GM10248 (cell line): Measurements from ENCODE around the gene PDE6G.

ENCODE experiments used
- CTCF ChIA-PET: fragments of 300-600 bp; sonication (Branson Sonifier 250); formaldehyde crosslinking; extraction: SDS; loops from one replicate; lab custom pipeline; 2021; ENCODE audit warnings: antibody characterized with exemption; lab: Yijun Ruan, JAX
- POLR2A ChIA-PET: fragments of 350-650 bp; sonication (Branson Sonifier 250); formaldehyde crosslinking; extraction: SDS; loops from one replicate; lab custom pipeline; 2020; ENCODE audit warnings: antibody characterized with exemption; lab: Yijun Ruan, JAX
- DNase-seq: peaks from one replicate; pipeline ENCODE4 v3.0.0; 2012; ENCODE audit errors: extremely low spot score
- CTCF ChIP-seq: IDR thresholded peaks from 2 replicates; pipeline ENCODE4 v1.5.1; 2012; ENCODE audit warnings: mild to moderate bottlenecking, low read depth; ENCODE audit errors: extremely low read depth, missing control alignments, control extremely low read depth

Gene PDE6G

GRCh38 chr17:81693509-81694210 is 37.3 kb upstream of the PDE6G start:
- ChIA-PET CTCF (interaction anchor here (1.5 kb wide), 1 partner anchor 9 kb away, joined by 4 read pairs; the partner anchor contains the start of gene MRPL12), POLR2A (interaction anchor here (1.0 kb wide), 1 partner anchor 16 kb away, joined by 3 read pairs; no protein-coding TSS in a partner anchor)
- TF ChIP-seq CTCF = no peak
- no peak for DNase-seq

- ChIA-PET POLR2A (no interaction called here), CTCF (interaction anchor here (0.7 kb wide), 1 partner anchor 11 kb away, joined by 3 read pairs; the partner anchor contains the start of gene MRPL12)
- no peak for TF ChIP-seq CTCF
- no peak for DNase-seq
Observed at GRCh38 chr17:81691608-81692007, 35.3 kb upstream of the PDE6G start.

DNA sequence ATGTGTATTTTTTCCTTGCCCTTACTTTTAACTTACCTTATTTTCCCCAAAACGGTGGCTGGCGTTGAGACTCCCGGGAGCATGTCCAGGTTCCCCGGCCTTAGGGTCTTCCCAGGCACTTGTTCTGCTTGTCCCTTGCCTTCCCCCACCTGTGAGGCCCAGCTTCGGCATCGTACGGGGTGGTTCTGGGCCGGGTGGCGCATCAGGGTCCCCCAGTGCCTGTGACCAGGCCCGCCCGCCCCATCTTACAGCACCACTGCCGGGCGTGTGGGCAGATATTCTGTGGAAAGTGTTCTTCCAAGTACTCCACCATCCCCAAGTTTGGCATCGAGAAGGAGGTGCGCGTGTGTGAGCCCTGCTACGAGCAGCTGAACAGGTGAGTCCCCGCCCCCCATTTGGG is 34.9 kb upstream of the PDE6G start:
- no peak for TF ChIP-seq CTCF
- CTCF ChIA-PET = interaction anchor here (0.7 to 1.4 kb wide), 2 partner anchors 10 to 12 kb away, joined by 3 read pairs; partner anchors contain the start of gene MRPL12
- POLR2A ChIA-PET = no interaction called here
- no peak for DNase-seq

GRCh38 chr17:81690549-81690948 is 34.2 kb upstream of the PDE6G start:
- POLR2A ChIA-PET = no interaction called here
- no peak for TF ChIP-seq CTCF

DNA sequence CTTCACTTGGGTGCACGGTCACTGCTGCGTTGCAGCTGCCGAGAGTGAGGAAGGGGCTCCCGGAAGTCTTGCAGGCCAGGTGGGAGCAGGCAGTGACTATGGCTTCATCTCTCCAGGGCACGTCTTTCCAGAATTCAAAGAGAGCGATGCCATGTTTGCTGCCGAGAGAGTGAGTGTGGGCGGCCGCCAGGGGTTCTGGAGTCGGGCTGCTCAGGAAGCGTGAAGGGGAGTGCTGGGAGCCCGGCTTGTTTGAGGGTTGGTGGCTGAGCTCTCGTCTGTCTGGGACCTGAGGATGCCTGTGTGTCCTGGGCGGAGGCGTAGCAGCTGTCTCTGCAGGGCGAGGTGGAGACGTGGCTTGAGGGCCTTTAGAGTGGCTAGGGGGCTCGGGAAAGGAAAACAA is 33.7 kb upstream of the PDE6G start:
- POLR2A ChIA-PET = no interaction called here
- CTCF ChIA-PET = interaction anchor here (1.4 kb wide), 1 partner anchor 11 kb away, joined by 3 read pairs; no protein-coding TSS in a partner anchor
- TF ChIP-seq CTCF = no peak
- DNase-seq = no peak

More at GRCh38 chr17:81690549-81690948, 34.2 kb upstream of the PDE6G start:
- no peak for DNase-seq
- CTCF ChIA-PET = interaction anchor here (1.4 kb wide), 1 partner anchor 11 kb away, joined by 3 read pairs; no protein-coding TSS in a partner anchor

GRCh38 chr17:81688616-81689015 is 32.3 kb upstream of the PDE6G start:
- no peak for DNase-seq
- ChIA-PET CTCF (interaction anchor here (2.6 kb wide), 1 partner anchor 12 kb away, joined by 7 read pairs; no protein-coding TSS in a partner anchor), POLR2A (no interaction called here)
- TF ChIP-seq CTCF = no peak
